ENCODE data around the gene TRAPPC3.
"Not testable (repeated sequence)": the region's sequence is repeated elsewhere in the genome, so short reads cannot be mapped to it uniquely, and the experiment has no call there.

Gene TRAPPC3

DNA sequence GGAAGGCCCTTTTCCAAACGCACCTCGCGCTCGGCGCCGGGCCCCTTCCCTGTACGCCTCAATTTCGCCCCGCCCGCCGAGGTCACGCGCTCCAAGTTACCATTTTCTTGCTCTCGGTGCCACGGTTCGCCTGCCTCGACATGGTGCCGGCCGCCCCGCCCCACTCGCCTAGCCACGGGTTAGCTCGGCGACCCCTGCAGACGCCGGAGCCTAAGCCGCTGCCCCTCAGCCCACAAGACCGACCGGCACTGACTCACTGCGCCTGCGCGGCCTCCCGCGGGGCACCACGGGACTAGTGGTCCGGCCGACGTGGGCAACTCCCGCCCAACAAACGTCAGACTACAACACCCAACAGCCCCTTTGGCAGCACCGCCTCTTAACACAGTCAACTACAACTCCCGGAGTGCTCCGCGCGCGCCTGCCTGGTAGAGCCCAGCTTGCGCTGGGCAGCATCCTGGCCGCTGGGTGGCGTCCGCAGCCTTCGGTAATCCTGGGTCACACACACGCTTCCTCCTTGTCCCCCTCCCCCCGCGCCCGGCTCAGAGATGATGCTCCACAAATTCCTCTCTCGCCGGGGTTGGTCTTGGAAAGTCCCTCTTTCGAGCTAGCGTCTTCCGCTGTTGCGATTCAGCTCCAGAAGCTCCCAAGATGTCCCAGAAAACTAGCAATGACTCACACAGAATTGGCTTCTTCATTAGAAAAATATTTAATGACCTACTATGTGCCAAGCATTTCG, at the start of gene TRAPPC3:
Gene TRAPPC3 (minus strand): TSS at position 250 of the 736 bp plus-strand sequence. CDS start 108 bp downstream, at position 142.
- in situ Hi-C loops (cut with MboI; ENCODE audit: low sequenced_read_pairs): no loop called here

GRCh38 chr1:36198641-36199040, 49.4 kb upstream of the TRAPPC3 start:
- in situ Hi-C loops (cut with MboI; ENCODE audit: low sequenced_read_pairs): no loop called here

- in situ Hi-C loops (cut with MboI; ENCODE audit: low sequenced_read_pairs): not testable (repeated sequence)
Observed at GRCh38 chr1:36196805-36197204, 47.5 kb upstream of the TRAPPC3 start.

- in situ Hi-C loops (cut with MboI; ENCODE audit: low sequenced_read_pairs): no loop called here
Observed at GRCh38 chr1:36187800-36188593, 38.7 kb upstream of the TRAPPC3 start.

DNA sequence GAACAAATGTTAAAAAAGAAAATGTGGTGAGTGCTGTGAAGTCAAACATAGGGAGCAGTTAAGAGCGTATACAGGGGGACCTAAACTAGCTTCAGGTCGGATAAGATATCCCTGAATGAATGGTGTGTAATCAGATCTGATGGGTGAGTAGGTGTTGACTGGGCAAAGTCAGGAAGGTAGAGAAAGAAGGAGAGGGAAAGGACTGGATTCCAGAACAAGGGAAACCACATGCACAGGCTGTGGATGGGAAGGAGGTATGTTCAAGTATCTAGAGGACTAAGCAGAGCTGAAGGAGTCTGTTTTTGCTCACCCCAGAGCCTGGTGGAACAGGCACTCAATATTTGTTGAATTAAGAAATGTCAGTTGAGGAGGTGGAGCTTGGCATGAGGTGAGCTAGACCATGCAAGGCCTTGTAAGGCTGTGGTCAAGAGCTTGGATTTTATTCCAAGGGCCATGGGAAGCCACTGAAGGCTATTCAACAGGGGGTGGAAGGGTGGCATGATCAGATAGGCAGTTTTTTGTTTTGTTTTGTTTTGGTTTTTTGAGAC, 34.1 kb upstream of the TRAPPC3 start:
- in situ Hi-C loops (cut with MboI; ENCODE audit: low sequenced_read_pairs): no loop called here

- in situ Hi-C loops (cut with MboI; ENCODE audit: low sequenced_read_pairs): no loop called here
Observed at GRCh38 chr1:36182734-36183133, 33.4 kb upstream of the TRAPPC3 start.

DNA sequence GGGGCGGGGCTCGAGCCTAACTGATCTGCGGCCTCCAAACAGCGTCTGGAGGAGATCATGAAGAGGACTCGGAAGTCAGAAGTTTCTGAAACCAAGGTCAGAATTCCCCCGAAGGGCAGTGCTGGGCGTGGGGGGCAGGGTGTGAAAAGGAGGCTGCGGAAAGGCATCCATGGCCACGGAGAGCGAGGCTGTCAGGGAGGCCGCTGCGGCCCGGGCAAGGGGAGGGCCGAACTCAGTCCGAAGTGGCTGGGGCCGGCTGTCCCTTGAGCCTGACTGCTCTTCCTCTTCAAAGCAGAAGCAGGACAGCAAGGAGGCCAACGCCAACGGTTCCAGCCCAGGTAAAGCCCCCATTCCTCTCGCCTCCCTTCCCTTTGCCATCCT, 29.9 kb upstream of the TRAPPC3 start:
- in situ Hi-C loops (cut with MboI; ENCODE audit: low sequenced_read_pairs): no loop called here

DNA sequence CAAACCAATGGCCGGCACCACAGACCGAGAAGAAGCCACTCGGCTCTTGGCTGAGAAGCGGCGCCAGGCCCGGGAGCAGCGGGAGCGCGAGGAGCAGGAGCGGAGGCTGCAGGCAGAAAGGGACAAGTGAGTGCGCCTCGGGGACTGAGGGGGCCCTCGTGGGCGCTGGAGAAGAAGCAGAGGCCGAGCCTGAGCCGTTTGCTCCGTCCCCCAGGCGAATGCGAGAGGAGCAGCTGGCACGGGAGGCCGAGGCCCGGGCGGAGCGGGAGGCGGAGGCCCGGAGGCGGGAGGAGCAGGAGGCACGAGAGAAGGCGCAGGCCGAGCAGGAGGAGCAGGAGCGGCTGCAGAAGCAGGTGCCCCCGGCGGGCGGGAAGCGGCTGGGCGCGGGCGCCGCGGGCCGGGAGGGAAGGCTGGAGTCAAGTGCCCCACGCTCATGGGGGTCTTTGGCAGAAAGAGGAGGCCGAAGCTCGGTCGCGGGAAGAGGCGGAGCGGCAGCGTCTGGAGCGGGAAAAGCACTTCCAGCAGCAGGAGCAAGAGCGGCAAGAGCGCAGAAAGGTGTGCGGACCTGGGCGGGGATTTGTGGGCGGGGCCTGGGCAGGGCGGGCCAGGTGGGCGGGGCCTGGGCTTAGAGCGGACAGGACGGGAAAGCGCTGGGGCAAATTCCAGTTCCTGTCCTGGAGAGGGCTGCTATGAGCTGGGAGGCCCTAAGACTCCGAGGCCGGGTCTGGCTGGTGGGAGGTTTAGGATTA, 29.4 kb upstream of the TRAPPC3 start:
- in situ Hi-C loops (cut with MboI; ENCODE audit: low sequenced_read_pairs): no loop called here

GRCh38 chr1:36177589-36178431, 28.5 kb upstream of the TRAPPC3 start:
- in situ Hi-C loops (cut with MboI; ENCODE audit: low sequenced_read_pairs): no loop called here

GRCh38 chr1:36176106-36176949, 27.0 kb upstream of the TRAPPC3 start:
- in situ Hi-C loops (cut with MboI; ENCODE audit: low sequenced_read_pairs): no loop called here

DNA sequence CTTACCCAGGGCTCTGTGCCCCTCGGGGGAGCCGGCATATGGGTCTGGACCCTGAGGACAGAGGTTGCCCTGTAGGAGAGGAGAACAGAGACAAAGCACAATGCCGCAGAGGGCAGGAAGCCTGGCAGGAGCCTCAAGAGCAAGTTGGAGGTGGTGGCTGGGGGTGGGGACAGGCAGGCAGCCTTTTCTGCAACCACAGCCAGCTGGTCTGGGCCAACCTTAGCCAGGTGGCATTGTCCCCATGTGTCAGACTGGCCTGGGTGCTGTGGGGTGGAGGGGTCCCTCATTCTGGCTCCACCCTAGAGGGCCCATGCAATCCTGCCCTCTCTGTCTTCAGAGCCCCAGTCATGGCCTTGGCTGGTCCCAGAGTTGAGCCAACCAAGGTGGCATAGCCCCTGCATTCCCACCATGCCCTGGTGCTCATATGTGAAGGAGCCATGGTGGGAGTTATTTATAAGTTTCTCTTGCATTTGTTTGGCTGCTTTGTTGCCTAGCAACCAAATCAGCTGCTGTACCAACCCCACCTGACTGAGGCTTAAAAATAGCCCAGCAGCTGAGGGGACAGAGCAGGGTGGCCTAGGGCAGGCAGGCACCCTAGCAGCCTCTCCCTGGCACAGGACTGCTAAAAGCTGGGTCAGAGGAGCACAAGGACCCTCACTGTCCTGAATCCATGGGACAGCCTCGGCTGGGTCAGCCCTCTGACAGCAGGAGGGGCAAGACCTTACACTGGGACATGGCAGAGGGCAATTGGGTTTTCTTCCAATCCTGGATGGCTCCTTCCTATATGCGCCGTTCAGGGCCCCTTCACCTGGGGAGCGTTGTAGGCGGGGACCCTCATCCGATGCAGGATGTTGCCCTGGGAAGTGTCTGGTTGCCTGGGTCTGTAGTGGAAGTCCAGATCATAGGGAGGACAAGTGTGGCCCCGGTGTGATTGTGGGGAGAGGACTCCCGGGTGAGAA, 26.1 kb upstream of the TRAPPC3 start:
- in situ Hi-C loops (cut with MboI; ENCODE audit: low sequenced_read_pairs): no loop called here

- in situ Hi-C loops (cut with MboI; ENCODE audit: low sequenced_read_pairs): no loop called here
Observed at GRCh38 chr1:36174713-36175112, 25.4 kb upstream of the TRAPPC3 start.

- in situ Hi-C loops (cut with MboI; ENCODE audit: low sequenced_read_pairs): no loop called here
Observed at GRCh38 chr1:36172983-36173382, 23.7 kb upstream of the TRAPPC3 start.

DNA sequence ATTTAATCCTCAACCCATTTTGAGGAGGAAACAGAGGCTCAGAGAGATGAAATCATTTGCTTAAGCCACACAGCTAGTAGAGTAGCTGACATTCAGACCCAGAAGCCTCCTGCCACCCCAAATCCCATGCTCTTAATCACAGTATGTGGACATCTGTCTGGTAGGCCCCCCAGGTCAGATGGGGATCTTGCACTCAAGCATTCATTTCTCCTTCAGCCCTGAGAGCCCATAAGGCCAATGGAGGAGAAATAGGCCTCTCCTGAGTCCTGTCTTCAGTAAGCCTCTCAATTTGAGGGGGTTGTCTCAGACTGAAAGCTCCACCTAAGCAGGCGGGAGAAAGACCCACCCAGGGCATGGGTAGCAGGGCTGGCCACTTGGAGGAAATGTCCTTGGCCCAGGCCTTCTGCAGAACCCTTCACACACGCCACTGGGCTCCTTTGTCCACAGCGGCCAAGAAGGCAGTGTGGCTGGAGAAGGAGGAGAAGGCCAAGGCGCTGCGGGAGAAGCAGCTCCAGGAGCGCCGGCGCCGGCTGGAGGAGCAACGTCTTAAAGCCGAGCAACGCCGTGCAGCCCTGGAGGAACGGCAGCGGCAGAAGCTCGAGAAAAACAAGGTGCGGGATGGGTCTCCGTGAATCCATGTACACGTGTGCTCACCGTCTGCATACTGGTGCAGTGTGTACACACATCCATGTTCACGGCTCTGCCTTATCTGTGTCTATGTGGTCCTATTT, 22.9 kb upstream of the TRAPPC3 start:
- in situ Hi-C loops (cut with MboI; ENCODE audit: low sequenced_read_pairs): no loop called here

- in situ Hi-C loops (cut with MboI; ENCODE audit: low sequenced_read_pairs): no loop called here
Observed at GRCh38 chr1:36170643-36171412, 21.5 kb upstream of the TRAPPC3 start.

GRCh38 chr1:36168514-36168913, 19.2 kb upstream of the TRAPPC3 start:
- in situ Hi-C loops (cut with MboI; ENCODE audit: low sequenced_read_pairs): no loop called here
